ENCODE measurements around the gene PPCDC. TPM values are rescaled to one million over a fixed set of nuclear protein-coding genes. Genes with fewer than 3 reads are reported as not detected.

The PPCDC gene
- polyA plus RNA-seq, 1 experiment = 11.1 TPM

DNA sequence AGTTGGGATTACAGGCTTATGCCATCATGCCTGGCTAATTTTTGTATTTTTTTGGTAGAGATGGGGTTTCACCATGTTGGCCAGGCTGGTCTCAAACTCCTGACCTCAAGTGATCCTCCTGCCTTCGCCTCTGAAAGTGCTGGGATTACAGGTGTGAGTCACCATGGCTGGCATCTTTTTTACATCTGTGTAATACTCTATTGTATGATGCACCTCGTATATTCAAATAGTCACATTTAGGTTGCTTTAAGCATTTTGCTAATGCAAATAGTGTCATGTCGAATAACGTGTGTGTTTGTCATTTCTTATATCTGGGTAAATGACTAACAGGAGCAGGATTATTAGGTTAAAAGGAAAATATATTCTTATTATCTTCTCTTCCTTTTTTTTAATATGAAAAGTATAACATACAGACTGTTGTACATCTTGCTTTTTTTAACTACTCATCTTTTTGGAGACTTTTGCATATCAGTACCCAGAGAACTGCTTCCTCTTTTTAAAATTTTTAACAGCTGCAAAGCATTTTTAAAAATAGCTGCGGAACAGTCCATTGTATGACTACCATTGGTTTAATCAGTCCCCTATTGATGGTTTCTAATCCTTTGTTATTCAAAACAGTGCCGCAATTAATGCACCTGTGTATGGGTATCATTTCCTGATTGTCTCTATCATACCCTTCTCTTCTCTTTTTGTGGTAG is 14.6 kb upstream of the PPCDC start:
- H3K27me3 ChIP-seq (ENCODE audit: control insufficient read depth, insufficient read depth, low read length) = peaks cover 12% of the 10 kb centered on the region
- ChIA-PET CTCF (no interaction called here), POLR2A (no interaction called here)
- no peaks in the 10 kb centered on the region for H3K36me3 ChIP-seq (ENCODE audit: control insufficient read depth, insufficient read depth, low read length)
- no peak for DNase-seq (ENCODE audit: low read depth)
- TF ChIP-seq, protein P1, sequence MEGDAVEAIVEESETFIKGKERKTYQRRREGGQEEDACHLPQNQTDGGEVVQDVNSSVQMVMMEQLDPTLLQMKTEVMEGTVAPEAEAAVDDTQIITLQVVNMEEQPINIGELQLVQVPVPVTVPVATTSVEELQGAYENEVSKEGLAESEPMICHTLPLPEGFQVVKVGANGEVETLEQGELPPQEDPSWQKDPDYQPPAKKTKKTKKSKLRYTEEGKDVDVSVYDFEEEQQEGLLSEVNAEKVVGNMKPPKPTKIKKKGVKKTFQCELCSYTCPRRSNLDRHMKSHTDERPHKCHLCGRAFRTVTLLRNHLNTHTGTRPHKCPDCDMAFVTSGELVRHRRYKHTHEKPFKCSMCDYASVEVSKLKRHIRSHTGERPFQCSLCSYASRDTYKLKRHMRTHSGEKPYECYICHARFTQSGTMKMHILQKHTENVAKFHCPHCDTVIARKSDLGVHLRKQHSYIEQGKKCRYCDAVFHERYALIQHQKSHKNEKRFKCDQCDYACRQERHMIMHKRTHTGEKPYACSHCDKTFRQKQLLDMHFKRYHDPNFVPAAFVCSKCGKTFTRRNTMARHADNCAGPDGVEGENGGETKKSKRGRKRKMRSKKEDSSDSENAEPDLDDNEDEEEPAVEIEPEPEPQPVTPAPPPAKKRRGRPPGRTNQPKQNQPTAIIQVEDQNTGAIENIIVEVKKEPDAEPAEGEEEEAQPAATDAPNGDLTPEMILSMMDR (IDR thresholded peaks at IDR 0.05; ENCODE audit: insufficient read depth, low read depth, low read length) = no peak
- no peak overlapping the region for H3K4me3 ChIP-seq (ENCODE audit: low read depth, low read length)

DNA sequence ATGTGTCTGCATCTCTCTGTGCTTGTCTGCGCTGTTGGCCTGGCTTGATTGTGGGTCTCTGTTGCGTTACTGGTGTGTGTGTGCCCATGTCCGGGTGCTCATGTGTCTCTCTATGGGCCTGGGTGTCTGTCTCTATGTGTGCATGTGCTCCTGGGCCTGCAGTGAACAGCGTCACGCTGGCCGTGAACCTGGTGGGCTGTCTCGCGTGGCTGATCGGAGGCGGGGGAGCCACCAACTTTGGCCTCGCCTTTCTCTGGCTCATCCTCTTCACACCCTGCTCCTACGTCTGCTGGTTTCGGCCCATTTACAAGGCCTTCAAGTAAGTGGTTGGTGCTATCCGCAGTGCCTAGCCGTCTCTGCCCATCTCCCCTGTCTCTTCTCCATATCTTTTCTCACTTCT is 7.0 kb upstream of the PPCDC start:
- POLR2A ChIA-PET = no interaction called here
- Histone ChIP-seq H3K27me3 (ENCODE audit: control insufficient read depth, insufficient read depth, low read length) (peaks cover 6% of the 10 kb centered on the region), H3K4me3 (ENCODE audit: low read depth, low read length) (no peak overlapping the region), H3K36me3 (ENCODE audit: control insufficient read depth, insufficient read depth, low read length) (no peaks in the 10 kb centered on the region)
- TF ChIP-seq, protein P1 (IDR thresholded peaks at IDR 0.05; ENCODE audit: insufficient read depth, low read depth, low read length) = no peak
- no peak for DNase-seq (ENCODE audit: low read depth)
- CTCF ChIA-PET = no interaction called here

DNA sequence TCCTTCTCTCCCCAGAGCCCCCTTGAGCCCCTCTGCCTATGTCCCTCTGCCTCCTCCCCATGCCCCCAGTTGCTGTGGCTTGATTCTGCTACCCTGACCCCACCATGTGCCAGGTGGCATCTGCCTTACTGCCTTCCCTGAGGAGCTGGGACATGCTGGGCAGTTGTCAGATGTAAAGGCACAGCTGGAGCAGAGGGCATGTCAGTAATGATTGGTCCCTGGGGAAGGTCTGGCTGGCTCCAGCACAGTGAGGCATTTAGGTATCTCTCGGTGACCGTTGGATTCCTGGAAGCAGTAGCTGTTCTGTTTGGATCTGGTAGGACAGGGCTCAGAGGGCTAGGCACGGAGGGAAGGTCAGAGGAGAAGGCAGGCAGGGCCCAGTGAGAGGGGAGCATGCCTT is 3.5 kb upstream of the PPCDC start:
- no peak for DNase-seq (ENCODE audit: low read depth)
- TF ChIP-seq, protein P1 (IDR thresholded peaks at IDR 0.05; ENCODE audit: insufficient read depth, low read depth, low read length) = no peak
- H3K4me3 ChIP-seq (ENCODE audit: low read depth, low read length) = no peak overlapping the region
- ChIA-PET POLR2A (no interaction called here), CTCF (interaction anchor here (1.1 to 1.5 kb wide), 2 partner anchors 9 to 69 kb away, joined by 3 to 4 read pairs; no protein-coding TSS in a partner anchor)
- H3K27me3 ChIP-seq (ENCODE audit: control insufficient read depth, insufficient read depth, low read length) = no peaks in the 10 kb centered on the region
- no peaks in the 10 kb centered on the region for H3K36me3 ChIP-seq (ENCODE audit: control insufficient read depth, insufficient read depth, low read length)

DNA sequence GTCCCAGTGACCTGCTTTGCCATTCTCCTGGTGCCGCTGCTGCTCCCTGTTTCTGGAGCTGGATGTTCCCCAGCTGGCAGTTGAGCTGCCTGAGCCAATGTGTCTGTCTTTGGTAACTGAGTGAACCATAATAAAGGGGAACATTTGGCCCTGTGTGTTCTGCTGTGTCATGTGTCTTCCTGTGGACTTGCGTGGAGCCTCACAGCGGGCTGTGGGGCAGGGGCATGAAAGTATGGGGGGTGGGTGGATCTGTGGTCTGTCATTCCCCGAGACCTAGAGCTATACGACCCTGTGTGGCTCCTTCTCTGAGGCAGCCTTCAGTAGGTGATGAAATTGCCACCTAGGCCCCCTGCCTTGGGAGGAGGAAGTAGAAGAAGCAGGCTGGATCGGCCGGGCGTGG is 2.0 kb upstream of the PPCDC start:
- TF ChIP-seq, protein P1 (IDR thresholded peaks at IDR 0.05; ENCODE audit: insufficient read depth, low read depth, low read length) = no peak
- ChIA-PET CTCF (interaction anchor here (0.6 to 1.1 kb wide), 2 partner anchors 71 to 361 kb away, joined by 3 read pairs; no protein-coding TSS in a partner anchor), POLR2A (no interaction called here)
- DNase-seq (ENCODE audit: low read depth) = no peak
- H3K36me3 ChIP-seq (ENCODE audit: control insufficient read depth, insufficient read depth, low read length) = no peaks in the 10 kb centered on the region
- no peak overlapping the region for H3K4me3 ChIP-seq (ENCODE audit: low read depth, low read length)
- H3K27me3 ChIP-seq (ENCODE audit: control insufficient read depth, insufficient read depth, low read length) = no peaks in the 10 kb centered on the region

DNA sequence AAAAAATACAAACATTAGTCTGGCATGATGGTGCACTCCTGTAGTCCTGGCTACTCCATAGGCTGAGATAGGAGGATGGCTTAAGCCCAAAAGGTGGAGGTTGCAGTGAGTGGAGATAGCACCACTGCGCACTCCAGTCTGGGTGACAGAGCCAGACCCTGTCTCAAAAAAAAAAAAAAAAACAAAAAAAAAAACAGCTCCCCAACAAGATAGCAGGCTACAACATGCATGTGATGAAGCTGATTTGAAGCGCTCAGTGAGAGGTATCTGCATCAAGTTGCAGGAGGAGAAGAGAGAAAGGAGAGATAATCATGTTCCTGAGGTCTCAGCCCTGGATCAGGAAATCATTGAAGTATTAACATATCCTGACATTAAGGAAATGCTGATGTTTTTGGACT is 608 bp upstream of the PPCDC start:
- Histone ChIP-seq H3K36me3 (ENCODE audit: control insufficient read depth, insufficient read depth, low read length) (no peaks in the 10 kb centered on the region), H3K4me3 (ENCODE audit: low read depth, low read length) (no peak overlapping the region), H3K27me3 (ENCODE audit: control insufficient read depth, insufficient read depth, low read length) (no peaks in the 10 kb centered on the region)
- ChIA-PET CTCF (interaction anchor here (1.1 to 10.3 kb wide), 3 partner anchors 21 to 227 kb away, joined by 4 to 237 read pairs (median 5); no protein-coding TSS in a partner anchor), POLR2A (no interaction called here)
- TF ChIP-seq, protein P1 (IDR thresholded peaks at IDR 0.05; ENCODE audit: insufficient read depth, low read depth, low read length) = no peak
- no peak for DNase-seq (ENCODE audit: low read depth)
